Stimulated activated memory B cell treated with anti-CD40 and anti-IgM and Interleukin-4, amounts not matched to agents 10 μg/mL and 1 μg/mL and 100 μg/mL, for 72 hours (primary cell): ENCODE measurements around the gene STX11.
A peak's percentile ranks its signal among the peaks of the same experiment; 100 is the strongest.

Experiments used
- ATAC-seq: fragments of 150-1000 bp; cut with Tn5 transposase; 2 replicates; pipeline ENCODE4 v1.10.0; 2021
- H3K27ac Mint-ChIP-seq: one replicate; pipeline ENCODE4 v1.8.0; 2022; ENCODE audit warnings: mild to moderate bottlenecking, mixed read lengths
- H3K27me3 Mint-ChIP-seq: one replicate; pipeline ENCODE4 v1.8.0; 2022; ENCODE audit warnings: mixed read lengths
- H3K36me3 Mint-ChIP-seq: one replicate; pipeline ENCODE4 v1.8.0; 2022; ENCODE audit warnings: mixed read lengths
- H3K4me1 Mint-ChIP-seq: one replicate; pipeline ENCODE4 v1.8.0; 2022; ENCODE audit warnings: mixed read lengths
- H3K4me3 Mint-ChIP-seq: one replicate; pipeline ENCODE4 v1.8.0; 2022; ENCODE audit warnings: mild to moderate bottlenecking, moderate library complexity, mixed read lengths
- H3K9me3 Mint-ChIP-seq: one replicate; pipeline ENCODE4 v1.8.0; 2022; ENCODE audit warnings: mixed read lengths

STX11 gene

DNA sequence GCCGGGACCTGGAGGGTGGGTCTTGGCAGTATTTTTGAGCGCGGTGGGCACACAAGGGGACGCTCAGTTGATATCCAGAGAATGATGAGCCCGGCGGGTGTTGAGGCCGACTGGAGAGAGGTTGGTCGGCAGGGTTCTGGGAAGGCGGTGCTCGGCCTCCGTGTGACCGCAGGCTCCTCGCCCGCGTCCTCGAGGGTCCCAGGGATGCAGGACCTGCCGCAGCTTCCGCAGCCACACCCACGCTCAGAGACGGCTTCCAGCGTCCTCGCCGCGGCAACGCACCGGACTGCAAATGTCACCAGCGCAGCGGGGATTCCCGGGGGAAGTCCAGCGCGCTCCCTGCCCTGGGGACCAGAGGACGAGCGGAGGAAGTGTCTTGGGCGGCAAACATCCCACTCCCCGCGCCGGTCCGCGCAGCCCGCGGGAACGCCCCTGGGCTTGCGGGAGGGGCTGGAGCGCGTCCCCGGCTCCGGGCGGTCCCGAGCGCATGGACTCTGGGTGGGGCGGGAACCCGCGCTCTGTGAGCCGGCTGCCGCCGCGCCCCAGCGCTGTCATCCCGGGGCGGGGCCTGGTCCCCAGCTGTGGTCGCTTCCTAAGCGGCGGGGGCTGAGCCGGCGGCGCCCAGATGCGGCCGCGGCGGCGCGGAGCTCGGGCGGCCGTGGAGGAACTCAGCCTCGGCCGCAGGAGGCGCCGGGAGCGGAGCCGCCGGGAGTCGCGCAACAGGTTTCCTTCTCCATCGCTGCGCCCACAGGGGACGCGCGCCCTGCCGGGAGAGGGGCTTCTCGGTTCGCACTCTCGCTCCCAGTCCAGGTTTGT lies at the start of gene STX11:
TSS of gene STX11 (plus strand) at position 624 of the 816 bp plus-strand sequence. CDS start 36,111 bp downstream, outside the sequence.
- peak; percentile 87 for ATAC-seq
- Mint-ChIP-seq H3K36me3 (peaks cover 10% of the 10 kb centered on the region), H3K9me3 (no peaks in the 10 kb centered on the region), H3K4me1 (peaks cover 49% of the 10 kb centered on the region), H3K4me3 (peak within 1 kb of the TSS; percentile 87), H3K27ac (peak within 1 kb of the TSS; percentile 93), H3K27me3 (no peaks in the 10 kb centered on the region)

DNA sequence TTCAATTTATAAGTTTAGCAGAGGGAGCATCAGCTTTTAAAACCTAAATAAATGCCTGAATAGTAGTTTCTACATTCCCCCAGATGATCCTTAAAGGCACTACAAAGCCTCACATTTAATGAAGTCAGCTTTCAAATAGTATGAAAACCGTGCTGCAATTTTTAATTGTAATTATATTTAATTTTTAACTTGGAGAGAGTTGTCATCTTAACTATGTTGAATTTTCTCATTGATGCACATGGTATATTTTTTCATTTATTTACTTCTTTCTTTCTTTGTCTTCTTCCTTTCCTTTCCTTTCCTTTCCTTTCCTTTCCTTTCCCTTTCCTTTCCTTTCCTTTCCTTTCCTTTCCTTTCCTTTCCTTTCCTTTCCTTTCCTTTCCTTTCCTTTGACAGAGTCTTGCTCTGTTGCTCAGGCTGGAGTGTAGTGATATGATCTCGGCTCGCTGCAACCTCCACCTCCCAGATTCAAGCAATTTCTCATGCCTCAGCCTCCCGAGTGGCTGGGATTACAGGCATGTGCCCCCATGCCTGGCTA lies 47.2 kb upstream of the STX11 start:
- Mint-ChIP-seq H3K27me3 (no peaks in the 10 kb centered on the region), H3K9me3 (no peaks in the 10 kb centered on the region), H3K4me1 (peaks cover 6% of the 10 kb centered on the region), H3K4me3 (no peak overlapping the region), H3K36me3 (no peaks in the 10 kb centered on the region), H3K27ac (no peak overlapping the region)
- no peak for ATAC-seq

DNA sequence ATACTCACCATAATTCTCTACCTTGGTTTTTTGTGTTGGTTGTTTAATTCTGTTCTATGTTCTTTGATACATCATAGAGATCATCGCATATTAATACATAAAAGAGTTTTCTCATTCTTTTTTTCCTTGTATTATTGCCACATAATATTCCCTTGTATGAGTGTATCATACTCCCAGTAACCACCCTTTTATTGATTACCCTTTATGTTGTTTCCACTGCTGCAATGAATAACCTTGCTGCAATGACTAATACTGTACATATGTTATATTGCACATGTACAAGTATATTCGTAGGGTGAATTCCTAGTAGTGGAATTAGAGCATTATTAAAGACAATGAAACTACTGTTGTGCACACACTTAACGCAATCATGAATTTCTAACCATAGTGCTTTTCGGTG lies 45.8 kb upstream of the STX11 start:
- Mint-ChIP-seq H3K4me1 (peaks cover 6% of the 10 kb centered on the region), H3K27ac (no peak overlapping the region), H3K27me3 (no peaks in the 10 kb centered on the region), H3K4me3 (no peak overlapping the region), H3K36me3 (no peaks in the 10 kb centered on the region), H3K9me3 (no peaks in the 10 kb centered on the region)
- no peak for ATAC-seq

DNA sequence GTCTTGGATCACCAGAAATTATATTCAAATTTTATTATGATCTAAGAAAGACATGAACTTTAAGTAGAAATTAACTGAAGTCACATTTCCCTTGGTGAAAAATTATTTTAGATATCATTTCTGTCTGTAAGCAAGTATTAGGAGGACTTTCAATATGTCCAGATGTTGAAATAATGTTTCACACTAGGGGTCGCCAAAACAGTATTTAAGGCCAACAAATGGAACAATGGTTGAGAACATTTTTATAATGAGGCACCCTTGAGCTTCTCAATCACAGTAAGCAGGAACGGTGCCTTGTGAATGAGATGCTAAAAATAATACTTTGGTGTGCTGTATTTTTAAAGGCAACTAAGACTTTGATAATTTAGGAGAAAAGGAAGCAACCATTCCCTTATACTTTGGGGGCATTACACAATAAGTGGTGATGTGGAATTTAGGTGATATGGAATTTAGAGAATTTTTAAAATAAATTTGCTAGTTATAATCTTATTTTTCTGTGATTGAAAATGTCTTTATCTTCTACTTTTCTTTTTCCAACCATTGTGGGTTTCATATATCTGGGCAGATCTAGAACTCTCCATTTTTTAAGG lies 45.3 kb upstream of the STX11 start:
- H3K4me1 Mint-ChIP-seq, result peaks cover 6% of the 10 kb centered on the region
- peak; percentile 64 for ATAC-seq
- no peaks in the 10 kb centered on the region for H3K36me3 Mint-ChIP-seq
- H3K9me3 Mint-ChIP-seq, result no peaks in the 10 kb centered on the region
- H3K27me3 Mint-ChIP-seq, result no peaks in the 10 kb centered on the region
- no peak overlapping the region for H3K4me3 Mint-ChIP-seq
- H3K27ac Mint-ChIP-seq, result no peak overlapping the region

DNA sequence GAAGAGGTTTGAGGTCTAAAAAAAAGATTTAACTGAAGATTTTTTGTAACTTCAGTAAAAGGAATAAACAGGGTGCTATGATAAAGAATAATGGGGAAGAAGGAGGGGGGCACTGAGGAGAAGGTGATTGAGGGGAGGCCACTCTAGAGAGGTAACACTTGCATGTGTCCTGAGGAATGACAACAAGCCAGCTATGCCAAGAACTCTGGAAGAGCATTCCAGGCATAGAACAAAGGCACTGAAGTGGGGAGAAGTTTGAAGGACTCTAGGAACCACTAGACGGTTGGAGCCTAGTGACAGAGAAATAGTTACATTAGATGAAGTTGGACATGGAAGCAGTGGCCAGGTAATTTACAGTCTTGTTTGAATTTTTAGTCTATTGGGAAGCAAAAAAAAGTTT lies 44.1 kb upstream of the STX11 start:
- no peak for ATAC-seq
- Mint-ChIP-seq H3K4me1 (peaks cover 6% of the 10 kb centered on the region), H3K27me3 (no peaks in the 10 kb centered on the region), H3K27ac (no peak overlapping the region), H3K4me3 (no peak overlapping the region), H3K9me3 (no peaks in the 10 kb centered on the region), H3K36me3 (no peaks in the 10 kb centered on the region)

DNA sequence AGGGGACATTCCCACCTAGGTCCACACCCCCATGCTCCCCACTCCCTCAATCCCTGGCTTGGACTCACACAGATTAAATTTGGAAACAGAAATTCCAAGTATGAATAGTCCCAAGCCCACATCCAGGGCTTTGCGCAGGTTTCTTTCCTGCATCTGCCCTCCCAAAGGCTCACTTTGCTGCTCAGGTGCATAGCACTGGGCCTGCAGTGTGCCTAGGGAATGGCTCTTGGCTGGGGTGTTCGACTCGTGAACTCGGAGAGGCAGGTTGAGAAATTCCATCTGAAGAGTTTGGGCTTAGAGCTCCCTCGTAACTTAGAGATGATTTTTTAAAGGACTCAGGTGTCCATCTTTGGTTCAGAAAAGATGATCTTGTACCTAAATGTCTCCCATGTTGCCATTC lies 40.1 kb upstream of the STX11 start:
- Mint-ChIP-seq H3K36me3 (no peaks in the 10 kb centered on the region), H3K4me3 (no peak overlapping the region), H3K27ac (no peak overlapping the region), H3K4me1 (peaks cover 1% of the 10 kb centered on the region), H3K27me3 (no peaks in the 10 kb centered on the region), H3K9me3 (peaks cover 3% of the 10 kb centered on the region)
- no peak for ATAC-seq

DNA sequence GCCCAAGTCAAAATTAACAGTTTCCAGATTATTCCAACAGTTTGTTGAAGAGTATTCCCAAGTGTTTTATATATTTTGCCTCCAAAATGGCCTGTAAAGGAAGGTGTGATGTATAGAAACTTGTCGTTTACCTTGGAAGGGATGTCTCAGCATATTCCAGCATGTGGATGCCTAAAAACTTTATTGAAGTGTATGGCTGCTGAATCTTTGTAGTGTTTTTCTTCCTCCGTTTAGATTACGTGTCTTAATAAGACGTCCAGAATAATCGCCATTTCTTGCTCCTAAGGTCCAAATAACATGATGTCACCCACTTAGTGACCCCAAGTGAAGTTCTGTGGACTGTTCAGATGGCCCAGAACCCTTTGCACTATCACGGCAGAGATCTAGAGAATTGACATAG lies 37.0 kb upstream of the STX11 start:
- peaks cover 3% of the 10 kb centered on the region for H3K9me3 Mint-ChIP-seq
- H3K27me3 Mint-ChIP-seq, result no peaks in the 10 kb centered on the region
- H3K4me3 Mint-ChIP-seq, result no peak overlapping the region
- no peaks in the 10 kb centered on the region for H3K36me3 Mint-ChIP-seq
- no peak overlapping the region for H3K27ac Mint-ChIP-seq
- no peak for ATAC-seq
- H3K4me1 Mint-ChIP-seq, result no peaks in the 10 kb centered on the region

DNA sequence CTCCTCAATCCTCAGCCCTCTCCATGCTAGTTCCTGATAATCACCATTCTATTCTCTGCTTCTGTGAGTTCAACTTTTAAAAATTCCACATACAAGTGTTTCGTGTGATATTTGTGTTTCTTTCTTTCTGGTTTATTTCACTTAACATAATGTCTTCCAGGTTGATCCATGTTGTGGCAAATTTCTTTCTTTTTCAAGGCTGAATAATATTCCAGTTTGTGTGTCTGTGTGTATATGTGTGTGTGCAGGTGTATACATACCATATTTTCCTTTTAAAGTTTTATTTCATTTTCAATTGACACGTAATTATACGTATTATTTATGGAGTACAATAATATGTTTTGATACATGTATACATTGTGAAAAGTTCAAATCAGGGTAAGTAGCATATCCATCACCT lies 35.1 kb upstream of the STX11 start:
- ATAC-seq, result no peak
- H3K27me3 Mint-ChIP-seq, result no peaks in the 10 kb centered on the region
- H3K36me3 Mint-ChIP-seq, result no peaks in the 10 kb centered on the region
- H3K4me1 Mint-ChIP-seq, result no peaks in the 10 kb centered on the region
- H3K4me3 Mint-ChIP-seq, result no peak overlapping the region
- H3K27ac Mint-ChIP-seq, result no peak overlapping the region
- H3K9me3 Mint-ChIP-seq, result peaks cover 3% of the 10 kb centered on the region

DNA sequence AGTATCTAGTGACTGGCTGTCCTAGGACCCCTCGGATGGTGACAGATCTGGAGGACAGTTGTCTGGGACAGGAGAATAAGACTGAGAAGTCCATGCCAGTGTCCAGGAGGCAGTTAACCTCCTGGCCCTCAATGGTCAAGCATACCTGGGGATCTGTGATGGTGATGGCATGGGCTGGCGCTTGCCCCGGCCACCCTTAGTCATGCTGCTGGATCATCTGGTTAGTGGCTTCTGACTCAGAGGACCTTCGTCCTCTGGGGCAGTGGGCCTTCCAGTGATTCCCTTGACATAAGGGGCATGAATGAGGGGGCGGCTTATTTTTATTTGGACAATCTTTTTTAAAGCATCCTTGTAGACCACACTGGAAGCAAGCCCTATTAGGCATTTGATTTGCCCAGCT lies 30.9 kb upstream of the STX11 start:
- Mint-ChIP-seq H3K4me3 (no peak overlapping the region), H3K27ac (no peak overlapping the region), H3K27me3 (no peaks in the 10 kb centered on the region), H3K4me1 (peaks cover 2% of the 10 kb centered on the region), H3K9me3 (peaks cover 3% of the 10 kb centered on the region), H3K36me3 (no peaks in the 10 kb centered on the region)
- ATAC-seq, result no peak

DNA sequence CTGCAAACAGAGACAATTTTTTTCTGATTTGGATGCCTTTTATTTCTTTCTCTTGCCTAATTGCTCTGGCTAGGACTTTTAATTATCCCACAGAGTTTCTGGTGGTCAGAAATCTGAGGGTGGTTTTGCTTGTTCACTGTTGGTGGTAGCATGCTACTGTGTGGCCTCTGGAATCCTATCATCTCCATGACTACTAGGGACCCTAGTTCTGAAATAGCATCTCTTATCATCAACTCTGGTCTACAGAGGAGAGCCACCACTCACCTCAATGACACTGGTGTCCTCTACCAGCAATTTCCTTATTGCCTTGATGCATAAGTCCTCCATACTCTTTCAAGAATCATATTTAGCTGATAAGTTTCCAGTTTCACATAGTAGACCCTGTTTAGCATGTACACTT lies 27.5 kb upstream of the STX11 start:
- Mint-ChIP-seq H3K4me1 (peaks cover 6% of the 10 kb centered on the region), H3K36me3 (no peaks in the 10 kb centered on the region), H3K27ac (no peak overlapping the region), H3K9me3 (no peaks in the 10 kb centered on the region), H3K27me3 (no peaks in the 10 kb centered on the region), H3K4me3 (no peak overlapping the region)
- ATAC-seq, result no peak

DNA sequence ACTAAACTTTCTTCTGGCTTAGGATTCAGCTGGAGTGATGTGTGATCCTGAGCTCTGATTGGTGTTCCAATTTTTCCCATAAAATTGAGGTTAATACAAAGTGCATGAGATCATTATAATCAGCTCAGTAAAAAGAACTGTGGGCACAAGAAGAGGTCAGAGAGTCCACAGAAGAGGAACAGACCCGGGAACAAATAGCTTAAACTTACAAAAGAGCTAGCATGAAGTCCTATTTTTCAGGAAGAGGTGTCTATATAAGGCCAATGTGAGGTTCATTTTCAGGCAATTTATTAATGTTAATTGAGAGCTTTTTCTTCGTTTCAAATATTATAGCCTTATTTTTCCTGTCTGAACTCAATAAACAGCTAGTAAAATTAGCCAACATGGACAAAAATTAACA lies 26.9 kb upstream of the STX11 start:
- H3K9me3 Mint-ChIP-seq, result no peaks in the 10 kb centered on the region

DNA sequence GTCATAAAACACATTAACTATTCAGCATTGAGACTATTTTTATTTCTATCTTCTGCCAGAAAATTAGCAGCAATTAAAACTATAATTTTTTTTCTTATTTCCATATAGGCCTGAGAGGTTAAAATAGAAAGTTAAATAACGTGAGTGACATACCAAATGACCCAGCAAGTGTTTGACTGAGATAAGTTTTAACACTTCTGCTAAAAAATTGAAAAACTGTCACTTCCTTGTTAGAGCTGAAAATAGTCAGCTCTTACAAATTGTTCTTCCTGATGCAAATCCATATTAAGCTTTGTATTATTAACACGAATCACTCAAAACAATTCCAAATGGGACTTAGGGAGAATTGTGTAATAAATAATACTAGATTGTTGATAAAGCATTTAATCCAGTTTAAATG lies 26.5 kb upstream of the STX11 start:
- H3K36me3 Mint-ChIP-seq, result no peaks in the 10 kb centered on the region

More for the DNA sequence above, 26.9 kb upstream of the STX11 start:
- Mint-ChIP-seq H3K4me1 (peaks cover 6% of the 10 kb centered on the region), H3K27me3 (peaks cover 4% of the 10 kb centered on the region), H3K36me3 (no peaks in the 10 kb centered on the region), H3K4me3 (no peak overlapping the region), H3K27ac (no peak overlapping the region)
- no peak for ATAC-seq

DNA sequence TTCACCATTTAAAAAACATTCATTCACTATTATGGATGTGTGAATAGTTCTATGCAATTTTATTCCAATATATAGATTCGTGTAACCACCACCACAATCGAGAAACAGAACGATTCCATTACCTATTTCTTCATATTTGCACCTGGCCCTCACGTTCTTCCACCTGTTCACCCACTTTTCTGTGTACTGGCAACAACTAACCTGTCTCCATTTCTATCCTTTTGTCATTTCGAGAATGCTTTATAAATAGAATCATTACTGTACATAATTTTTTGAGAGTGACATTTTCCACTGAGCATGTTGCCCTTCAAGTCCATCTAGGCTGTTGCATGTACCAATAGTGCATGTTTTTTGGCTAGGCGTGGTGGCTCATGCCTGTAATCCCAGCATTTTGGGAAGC lies 23.2 kb upstream of the STX11 start:
- Mint-ChIP-seq H3K4me3 (no peak overlapping the region), H3K36me3 (no peaks in the 10 kb centered on the region), H3K27ac (no peak overlapping the region), H3K27me3 (peaks cover 29% of the 10 kb centered on the region), H3K9me3 (no peaks in the 10 kb centered on the region), H3K4me1 (peaks cover 26% of the 10 kb centered on the region)
- ATAC-seq, result no peak

More for the DNA sequence above, 26.5 kb upstream of the STX11 start:
- Mint-ChIP-seq H3K27me3 (peaks cover 8% of the 10 kb centered on the region), H3K4me1 (peaks cover 6% of the 10 kb centered on the region), H3K4me3 (no peak overlapping the region), H3K9me3 (no peaks in the 10 kb centered on the region), H3K27ac (no peak overlapping the region)
- ATAC-seq, result no peak

DNA sequence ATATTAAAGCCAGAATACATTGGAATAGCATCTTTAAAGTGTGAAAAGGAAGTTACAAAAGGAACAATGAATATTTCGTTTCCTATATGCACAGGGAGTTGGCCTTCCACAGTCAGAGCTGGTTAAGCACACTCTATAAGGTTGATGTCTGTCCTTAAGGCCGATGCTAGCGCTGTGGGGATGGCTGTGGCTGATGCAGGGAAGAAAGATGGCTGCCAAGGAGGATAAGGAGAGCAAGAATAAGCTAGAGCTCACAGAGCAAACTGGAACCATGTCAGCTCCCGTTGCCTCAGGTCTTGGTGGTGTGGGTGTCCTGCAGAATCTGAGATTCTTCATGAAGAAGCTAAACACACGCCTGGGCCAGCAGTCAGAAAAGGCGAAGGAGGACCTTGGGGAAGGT lies 20.8 kb upstream of the STX11 start:
- no peak overlapping the region for H3K27ac Mint-ChIP-seq
- H3K36me3 Mint-ChIP-seq, result no peaks in the 10 kb centered on the region
- H3K4me1 Mint-ChIP-seq, result peaks cover 23% of the 10 kb centered on the region
- H3K27me3 Mint-ChIP-seq, result peaks cover 38% of the 10 kb centered on the region
- ATAC-seq, result no peak
- H3K4me3 Mint-ChIP-seq, result no peak overlapping the region
- peaks cover 2% of the 10 kb centered on the region for H3K9me3 Mint-ChIP-seq

DNA sequence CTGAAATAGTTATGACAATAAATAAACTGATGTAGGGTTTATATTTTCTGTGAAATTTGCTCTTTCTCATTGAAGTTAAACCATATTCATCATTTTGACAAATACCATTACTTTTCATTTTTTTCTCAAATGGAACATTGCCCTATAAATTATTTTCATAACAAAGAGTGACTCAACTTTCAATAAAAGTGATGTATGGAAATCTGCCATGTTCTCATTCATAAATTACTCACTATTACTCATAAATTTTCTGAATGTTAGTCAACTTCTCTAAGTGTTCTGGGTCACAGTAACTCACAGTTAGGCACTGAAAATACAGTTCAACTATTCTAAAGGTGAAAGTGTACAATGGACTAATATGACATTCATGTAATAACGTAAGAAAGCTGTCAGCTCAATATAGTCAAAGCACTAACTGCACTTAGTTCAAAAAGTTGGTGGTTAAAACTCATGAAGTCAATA lies 19.0 kb upstream of the STX11 start:
- Mint-ChIP-seq H3K4me3 (no peak overlapping the region), H3K36me3 (no peaks in the 10 kb centered on the region), H3K27ac (peak overlapping the region; percentile 45), H3K4me1 (peaks cover 20% of the 10 kb centered on the region), H3K27me3 (peaks cover 38% of the 10 kb centered on the region), H3K9me3 (peaks cover 2% of the 10 kb centered on the region)
- ATAC-seq, result peak; percentile 55
